ENCODE results near the gene GRIP2. TPM values are rescaled to one million over a fixed set of nuclear protein-coding genes. Genes with fewer than 3 reads are reported as not detected.

GRIP2 gene
- total and polyA plus RNA-seq, 9 of the 15 experiments (the other 6 are each of a cell fraction or from before 2014, with no cell fraction given), result 0.01 TPM; not detected in 7

Small RNA genes lying within 50 kb of the gene (small RNA-seq; reads per million reads assigned to genes)
- gene RNU6-905P, result not detected

Other genes starting within 250 kb of the GRIP2 start
- gene SLC6A6, start 137.7 kb downstream of the GRIP2 start, total RNA-seq (2014; rRNA removed), result 106 and 223 TPM in 2 replicates
- 79.6 and 90.2 TPM in 2 replicates for gene SLC6A6, start 137.7 kb downstream of the GRIP2 start, total RNA-seq (2014; rRNA removed; fragmentation: Illumina TruSeq; extraction: Trizol)
- gene SLC6A6, start 137.7 kb downstream of the GRIP2 start, total RNA-seq (2015; rRNA removed; fragmentation: Illumina TruSeq; extraction: Trizol), result 91.9 and 93.2 TPM in 2 replicates
- gene SLC6A6, start 137.7 kb downstream of the GRIP2 start, total RNA-seq (2021), result 194 and 203 TPM in 2 replicates
- 71.4 and 100 TPM in 2 replicates for gene SLC6A6, start 137.7 kb downstream of the GRIP2 start, polyA plus RNA-seq (2011; rRNA removed)
- 121 and 139 TPM in 2 replicates for gene SLC6A6, start 137.7 kb downstream of the GRIP2 start, polyA plus RNA-seq (2014; fragmentation: Illumina TruSeq; extraction: Trizol)
- 10 to 100 TPM; 12.3 to 14.8 TPM for gene SLC6A6, start 137.7 kb downstream of the GRIP2 start, polyA plus RNA-seq (2014; fragmentation: Nextera tagmentation; extraction: Ambion mirVana)
- 111 and 129 TPM in 2 replicates for gene SLC6A6, start 137.7 kb downstream of the GRIP2 start, polyA plus RNA-seq (2014; rRNA removed)
- gene CCDC174, start 111.4 kb upstream of the GRIP2 start, total RNA-seq (2014; rRNA removed), result 18.7 and 20.8 TPM in 2 replicates
- gene CCDC174, start 111.4 kb upstream of the GRIP2 start, total RNA-seq (2014; rRNA removed; fragmentation: Illumina TruSeq; extraction: Trizol), result 31.0 and 33.7 TPM in 2 replicates
- 24.8 and 28.5 TPM in 2 replicates for gene CCDC174, start 111.4 kb upstream of the GRIP2 start, total RNA-seq (2015; rRNA removed; fragmentation: Illumina TruSeq; extraction: Trizol)
- 18.7 and 19.8 TPM in 2 replicates for gene CCDC174, start 111.4 kb upstream of the GRIP2 start, total RNA-seq (2021)
- 7.4 and 9.5 TPM in 2 replicates for gene CCDC174, start 111.4 kb upstream of the GRIP2 start, polyA plus RNA-seq (2011; rRNA removed)
- 24.9 and 31.6 TPM in 2 replicates for gene CCDC174, start 111.4 kb upstream of the GRIP2 start, polyA plus RNA-seq (2014; fragmentation: Illumina TruSeq; extraction: Trizol)
- gene CCDC174, start 111.4 kb upstream of the GRIP2 start, polyA plus RNA-seq (2014; fragmentation: Nextera tagmentation; extraction: Ambion mirVana), result 10 to 100 TPM; 34.9 to 41.0 TPM
- 16.9 and 22.8 TPM in 2 replicates for gene CCDC174, start 111.4 kb upstream of the GRIP2 start, polyA plus RNA-seq (2014; rRNA removed)
- not detected in 2 replicates for gene C3orf20, start 134.8 kb upstream of the GRIP2 start, total RNA-seq (2014; rRNA removed)
- not detected in 2 replicates for gene C3orf20, start 134.8 kb upstream of the GRIP2 start, total RNA-seq (2014; rRNA removed; fragmentation: Illumina TruSeq; extraction: Trizol)
- 0.04 TPM in 1 of 2 replicates, not detected in the other for gene C3orf20, start 134.8 kb upstream of the GRIP2 start, total RNA-seq (2015; rRNA removed; fragmentation: Illumina TruSeq; extraction: Trizol)
- not detected in 2 replicates for gene C3orf20, start 134.8 kb upstream of the GRIP2 start, total RNA-seq (2021)
- gene C3orf20, start 134.8 kb upstream of the GRIP2 start, polyA plus RNA-seq (2011; rRNA removed), result 0.15 TPM in 1 of 2 replicates, not detected in the other
- gene C3orf20, start 134.8 kb upstream of the GRIP2 start, polyA plus RNA-seq (2014; fragmentation: Illumina TruSeq; extraction: Trizol), result not detected in 2 replicates
- gene C3orf20, start 134.8 kb upstream of the GRIP2 start, polyA plus RNA-seq (2014; fragmentation: Nextera tagmentation; extraction: Ambion mirVana), result not detected
- not detected in 2 replicates for gene C3orf20, start 134.8 kb upstream of the GRIP2 start, polyA plus RNA-seq (2014; rRNA removed)

Data from K562 (cell line).